Prostate gland (tissue), 2 donors: ENCODE data around the gene SH2D2A. TPM values are rescaled to one million over a fixed set of nuclear protein-coding genes. Genes with fewer than 3 reads are reported as not detected.

ENCODE experiments used
- DNase-seq: peaks from one replicate; pipeline ENCODE4 v3.0.0-alpha.2; 2019; ENCODE audit warnings: low spot score
- H3K27ac ChIP-seq, 2 donors: fragments of 200-600 bp; sonication (generic); 2 replicates each; pipeline ENCODE4 v1.5.1; 2017 to 2019
- H3K27me3 ChIP-seq: fragments of 200-600 bp; sonication (generic); replicated peaks from 2 replicates; pipeline ENCODE4 v1.5.1; 2019; ENCODE audit not compliant: insufficient read depth
- H3K36me3 ChIP-seq, 2 donors: fragments of 200-600 bp; sonication (generic); 1 replicate in 1 of 2; 2 replicates in 1 of 2; pipeline versions ENCODE4 v1.5.1 to v1.8.1; 2017 to 2019
- H3K4me1 ChIP-seq: fragments of 200-600 bp; sonication (generic); replicated peaks from 2 replicates; pipeline ENCODE4 v1.5.1; 2019
- H3K4me3 ChIP-seq, 2 donors: fragments of 200-600 bp; sonication (generic); 2 replicates each; pipeline ENCODE4 v1.5.1; 2017 to 2019
- H3K9me3 ChIP-seq: fragments of 200-600 bp; sonication (generic); 2 replicates; pipeline ENCODE4 v1.5.1; 2017
- POLR2A ChIP-seq: fragments of 450-650 bp; IDR thresholded peaks from one replicate; pipeline ENCODE4 v1.6.1; 2016; ENCODE audit warnings: antibody characterized with exemption, mild to moderate bottlenecking
- POLR2AphosphoS5 ChIP-seq: sonication (generic); formaldehyde crosslinking; IDR thresholded peaks from one replicate; pipeline ENCODE4 v1.6.1; 2017; ENCODE audit warnings: antibody characterized with exemption
- WGBS: methylation state at CpG from one replicate; pipeline ENCODE4 v1.1.5; 2018; 5-methylcytosine and 5-hydroxymethylcytosine counted together
- intact Hi-C: fragments of 100-400 bp; cut with DNase I; formaldehyde crosslinking; loops from one replicate; pipeline ENCODE4 v1.14.2; 2022
- total RNA-seq, 2 donors: library from RNA; depleted of rRNA; stranded (reverse); fragments of >200 nt; gene quantifications; one replicate each; pipeline ENCODE4 v1.1.0, GENCODE V29; 2016
- TF ChIP-seq, protein P1 (sequence below), 4 experiments: fragments of 200-600 bp in 2 of 4; fragments of 450-650 bp in 2 of 4; sonication (generic) in 2 of 4; IDR thresholded peaks; 1 replicate in 3 of 4; 2 replicates in 1 of 4; pipeline ENCODE4 v1.5.1; 2016 to 2019; ENCODE audit warnings: antibody characterized with exemption in 4 of 4, mild to moderate bottlenecking in 2 of 4, moderate library complexity in 2 of 4

The SH2D2A gene
- total RNA-seq, 2 donors from 2014 or later: 0.80 TPM; not detected in 1

DNA sequence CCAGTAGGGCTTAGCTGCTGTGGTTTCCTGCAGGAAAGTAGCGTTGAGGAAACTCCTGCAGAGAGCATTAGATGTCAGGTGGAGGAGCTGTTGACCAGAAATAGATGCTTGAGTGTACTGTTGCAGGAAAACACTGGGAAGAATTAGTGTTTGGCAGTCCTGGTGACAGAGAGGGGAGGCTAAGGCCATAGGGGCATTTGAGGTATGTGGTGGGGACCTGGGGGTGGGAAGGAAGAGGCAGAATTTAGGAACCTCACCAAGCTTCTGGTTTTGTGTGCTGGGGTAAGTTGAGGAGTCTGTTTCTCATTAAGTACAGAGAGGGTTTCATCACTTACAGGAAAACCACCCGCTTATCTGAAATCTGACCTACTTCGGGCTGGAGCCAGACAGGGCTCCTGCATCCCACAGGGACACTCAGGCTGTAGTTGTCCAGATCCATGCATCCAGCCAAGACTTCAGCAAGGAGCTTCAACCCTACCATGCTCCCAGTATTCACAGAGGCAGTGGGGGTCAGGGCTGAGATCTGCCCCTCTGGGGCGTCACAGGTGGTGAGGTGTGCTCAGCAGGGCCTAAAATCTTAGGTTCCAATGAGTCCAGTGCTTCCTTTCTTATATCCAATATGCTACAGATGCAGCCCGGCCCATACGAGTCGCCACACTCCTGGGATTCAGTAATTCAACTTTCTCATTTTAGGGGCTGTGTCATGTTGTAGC is 15.1 kb downstream of the SH2D2A start:
- Histone ChIP-seq H3K36me3 (peaks cover 5% of the 10 kb centered on the region in 2 donors), H3K4me1 (peaks cover 4% of the 10 kb centered on the region), H3K27ac (no peak overlapping the region), H3K4me3 (no peak overlapping the region), H3K9me3 (no peaks in the 10 kb centered on the region), H3K27me3 (no peaks in the 10 kb centered on the region)
- no peak for DNase-seq
- no peak for TF ChIP-seq POLR2AphosphoS5
- TF ChIP-seq, protein P1, sequence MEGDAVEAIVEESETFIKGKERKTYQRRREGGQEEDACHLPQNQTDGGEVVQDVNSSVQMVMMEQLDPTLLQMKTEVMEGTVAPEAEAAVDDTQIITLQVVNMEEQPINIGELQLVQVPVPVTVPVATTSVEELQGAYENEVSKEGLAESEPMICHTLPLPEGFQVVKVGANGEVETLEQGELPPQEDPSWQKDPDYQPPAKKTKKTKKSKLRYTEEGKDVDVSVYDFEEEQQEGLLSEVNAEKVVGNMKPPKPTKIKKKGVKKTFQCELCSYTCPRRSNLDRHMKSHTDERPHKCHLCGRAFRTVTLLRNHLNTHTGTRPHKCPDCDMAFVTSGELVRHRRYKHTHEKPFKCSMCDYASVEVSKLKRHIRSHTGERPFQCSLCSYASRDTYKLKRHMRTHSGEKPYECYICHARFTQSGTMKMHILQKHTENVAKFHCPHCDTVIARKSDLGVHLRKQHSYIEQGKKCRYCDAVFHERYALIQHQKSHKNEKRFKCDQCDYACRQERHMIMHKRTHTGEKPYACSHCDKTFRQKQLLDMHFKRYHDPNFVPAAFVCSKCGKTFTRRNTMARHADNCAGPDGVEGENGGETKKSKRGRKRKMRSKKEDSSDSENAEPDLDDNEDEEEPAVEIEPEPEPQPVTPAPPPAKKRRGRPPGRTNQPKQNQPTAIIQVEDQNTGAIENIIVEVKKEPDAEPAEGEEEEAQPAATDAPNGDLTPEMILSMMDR (IDR thresholded peaks at IDR 0.05): peak in 1 of 4 experiments; percentile 22
- no peak for TF ChIP-seq POLR2A
- WGBS: 79% methylated on average over 7 of the region's 7 CpGs
- intact Hi-C loops: loop anchor here (5.0 kb wide), 1 partner anchor 61 kb away; the partner anchor contains the start of gene NTRK1

DNA sequence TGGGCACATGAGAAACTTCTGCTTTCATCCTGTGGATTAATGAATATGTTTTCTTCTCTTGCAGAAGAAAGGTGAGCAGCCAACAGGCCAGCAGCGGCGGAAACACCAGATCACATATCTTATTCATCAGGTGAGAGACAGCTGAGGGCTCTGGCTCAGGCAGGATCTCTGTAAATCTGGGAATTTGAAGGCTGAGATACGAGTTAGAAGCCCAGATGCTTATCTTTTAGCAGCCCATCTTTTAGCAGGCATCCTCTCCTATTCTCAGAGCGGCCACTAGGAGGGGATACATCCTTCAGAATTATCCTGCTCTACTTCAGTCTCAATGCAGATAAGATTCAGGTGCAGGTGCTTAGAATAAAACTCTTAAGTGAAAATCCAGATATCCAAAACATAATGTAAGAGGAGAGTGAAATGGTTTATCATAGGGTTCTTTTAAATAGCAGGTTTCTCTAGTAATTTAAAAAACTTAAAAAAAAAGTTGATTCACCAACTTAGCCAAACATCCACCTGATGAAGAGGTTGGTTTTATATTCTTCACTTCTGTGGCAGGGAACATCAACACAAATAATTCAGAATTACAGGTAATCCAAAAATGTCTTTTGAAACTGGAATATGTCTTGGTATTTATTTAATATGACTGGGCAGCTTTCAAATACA is 19.3 kb downstream of the SH2D2A start:
- Histone ChIP-seq H3K4me3 (no peak overlapping the region), H3K27me3 (no peaks in the 10 kb centered on the region), H3K36me3 (peaks cover 12% of the 10 kb centered on the region in 2 donors), H3K9me3 (no peaks in the 10 kb centered on the region), H3K27ac (no peak overlapping the region), H3K4me1 (no peaks in the 10 kb centered on the region)
- intact Hi-C loops: no loop called here
- TF ChIP-seq POLR2A: no peak
- TF ChIP-seq, protein P1 (IDR thresholded peaks at IDR 0.05): peak; percentile 20 to 66 (median 52)
- no peak for TF ChIP-seq POLR2AphosphoS5
- peak; percentile 38 for DNase-seq
- WGBS: 17% methylated on average over 4 of the region's 4 CpGs

DNA sequence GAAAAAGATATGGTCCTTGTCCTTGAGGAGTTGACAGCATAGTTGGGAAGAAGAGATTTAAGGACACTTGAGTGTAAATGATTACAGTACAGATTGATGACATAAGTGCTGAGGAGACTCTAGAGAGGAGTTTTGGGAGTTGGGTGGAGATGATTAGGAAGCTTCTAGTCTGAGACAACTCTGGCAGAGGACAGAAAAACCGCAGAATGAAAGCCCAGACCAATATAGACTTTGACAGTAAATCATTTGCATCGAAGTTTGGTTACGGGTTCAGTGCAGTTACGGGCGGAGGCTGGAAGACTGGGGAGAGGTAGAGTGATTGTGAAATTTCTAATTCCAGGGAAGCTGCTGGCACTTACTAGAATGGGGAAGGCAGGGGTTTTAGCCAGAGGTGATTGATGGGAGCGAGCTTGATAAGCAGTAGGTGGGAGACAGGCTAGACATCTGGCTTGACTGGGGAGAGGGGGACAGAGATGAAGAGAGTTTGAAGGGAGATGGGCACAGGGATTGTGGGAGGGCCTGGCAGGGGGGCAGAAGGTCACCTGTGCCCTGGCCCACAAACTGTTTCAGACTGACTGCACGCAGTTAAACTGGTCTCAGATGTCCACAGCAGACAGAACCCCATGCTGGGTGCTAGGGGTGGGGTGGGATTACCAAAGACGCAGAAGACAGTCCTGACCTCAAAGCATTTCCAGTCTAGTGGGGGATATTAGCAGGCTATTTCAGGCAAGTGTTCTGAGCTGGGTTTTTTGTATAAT is 20.1 kb downstream of the SH2D2A start:
- Histone ChIP-seq H3K27me3 (no peaks in the 10 kb centered on the region), H3K9me3 (no peaks in the 10 kb centered on the region), H3K4me3 (no peak overlapping the region), H3K4me1 (no peaks in the 10 kb centered on the region), H3K27ac (no peak overlapping the region), H3K36me3 (peaks cover 12 to 15% of the 10 kb centered on the region in 2 donors)
- WGBS: 83% methylated on average over 8 of the region's 8 CpGs
- TF ChIP-seq POLR2A: no peak
- TF ChIP-seq, protein P1 (IDR thresholded peaks at IDR 0.05): no peak
- TF ChIP-seq POLR2AphosphoS5: no peak
- no peak for DNase-seq
- intact Hi-C loops: no loop called here

DNA sequence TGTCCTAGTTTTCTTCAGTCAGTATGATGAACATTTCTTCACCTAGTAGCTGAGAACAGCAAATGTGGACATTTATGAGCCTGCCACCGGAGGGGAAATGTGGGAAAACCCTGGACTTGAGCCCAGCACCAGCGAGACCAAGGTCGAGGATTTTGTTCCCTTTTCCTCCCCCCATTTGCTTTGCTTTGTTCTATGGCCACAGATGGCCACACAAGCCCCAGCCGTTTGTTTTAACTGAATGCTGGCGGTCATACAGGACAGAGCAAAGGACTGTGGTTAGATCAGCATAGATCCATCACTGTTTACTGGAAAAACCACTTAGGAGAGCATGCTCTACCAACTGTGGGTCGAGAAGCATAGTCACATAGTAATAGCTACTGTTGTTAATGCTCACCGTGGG is 20.9 kb downstream of the SH2D2A start:
- 54% methylated on average over 7 of the region's 7 CpGs for WGBS
- no peaks in the 10 kb centered on the region for H3K27me3 ChIP-seq
- H3K27ac ChIP-seq: no peak overlapping the region
- intact Hi-C loops: no loop called here
- H3K36me3 ChIP-seq: peaks cover 12 to 15% of the 10 kb centered on the region in 2 donors
- no peaks in the 10 kb centered on the region for H3K4me1 ChIP-seq
- no peak for DNase-seq
- no peaks in the 10 kb centered on the region for H3K9me3 ChIP-seq
- H3K4me3 ChIP-seq: no peak overlapping the region
- no peak for TF ChIP-seq POLR2AphosphoS5
- TF ChIP-seq, protein P1 (IDR thresholded peaks at IDR 0.05): no peak
- TF ChIP-seq POLR2A: no peak
